Measurements from ENCODE around the gene KRIT1.

The KRIT1 gene

GRCh38 chr7:92245487-92246359 lies at the start of gene KRIT1, which contains the start of gene ANKIB1:
Gene KRIT1 (minus strand): TSS chr7:92245914. CDS start chr7:92242135, 3,779 bp downstream.
Gene ANKIB1 (plus strand): TSS chr7:92245974. CDS start chr7:92294979, 49,005 bp downstream.
- peak; percentile 91 for DNase-seq (ENCODE audit: low read depth)
- H3K4me3 ChIP-seq (ENCODE audit: low read depth, low read length), result peak within 1 kb of the TSS; percentile 60
- no peak for TF ChIP-seq CTCF (IDR thresholded peaks at IDR 0.05; ENCODE audit: insufficient read depth, low read depth, low read length, missing control alignments)

GRCh38 chr7:92295391-92295790 lies 49.7 kb upstream of the KRIT1 start:
- no peak for TF ChIP-seq CTCF (IDR thresholded peaks at IDR 0.05; ENCODE audit: insufficient read depth, low read depth, low read length, missing control alignments)
- no peak for DNase-seq (ENCODE audit: low read depth)
- H3K4me3 ChIP-seq (ENCODE audit: low read depth, low read length), result no peak overlapping the region

- no peak for DNase-seq (ENCODE audit: low read depth)
- no peak for TF ChIP-seq CTCF (IDR thresholded peaks at IDR 0.05; ENCODE audit: insufficient read depth, low read depth, low read length, missing control alignments)
- no peak overlapping the region for H3K4me3 ChIP-seq (ENCODE audit: low read depth, low read length)
These were observed 48.3 kb upstream of the KRIT1 start for GRCh38 chr7:92293896-92294590.

- DNase-seq (ENCODE audit: low read depth), result peak; percentile 13
These were observed 47.3 kb upstream of the KRIT1 start for GRCh38 chr7:92292981-92293380.

GRCh38 chr7:92289321-92289720 lies 43.6 kb upstream of the KRIT1 start:
- peak; percentile 28 for DNase-seq (ENCODE audit: low read depth)
- H3K4me3 ChIP-seq (ENCODE audit: low read depth, low read length), result no peak overlapping the region
- no peak for TF ChIP-seq CTCF (IDR thresholded peaks at IDR 0.05; ENCODE audit: insufficient read depth, low read depth, low read length, missing control alignments)

More at GRCh38 chr7:92292981-92293380, 47.3 kb upstream of the KRIT1 start:
- no peak overlapping the region for H3K4me3 ChIP-seq (ENCODE audit: low read depth, low read length)
- TF ChIP-seq CTCF (IDR thresholded peaks at IDR 0.05; ENCODE audit: insufficient read depth, low read depth, low read length, missing control alignments), result no peak

GRCh38 chr7:92282930-92283329 lies 37.2 kb upstream of the KRIT1 start:
- no peak for TF ChIP-seq CTCF (IDR thresholded peaks at IDR 0.05; ENCODE audit: insufficient read depth, low read depth, low read length, missing control alignments)
- DNase-seq (ENCODE audit: low read depth), result no peak
- no peak overlapping the region for H3K4me3 ChIP-seq (ENCODE audit: low read depth, low read length)

Data from GM12865 (cell line).